ENCODE data around the gene NAV2.
A peak's percentile ranks its signal among the peaks of the same experiment; 100 is the strongest.

The NAV2 gene

GRCh38 chr11:19747634-19748033, 35.0 kb downstream of the NAV2 start:
- no peak for DNase-seq

GRCh38 chr11:19751055-19751454, 38.4 kb downstream of the NAV2 start:
- DNase-seq = no peak

DNA sequence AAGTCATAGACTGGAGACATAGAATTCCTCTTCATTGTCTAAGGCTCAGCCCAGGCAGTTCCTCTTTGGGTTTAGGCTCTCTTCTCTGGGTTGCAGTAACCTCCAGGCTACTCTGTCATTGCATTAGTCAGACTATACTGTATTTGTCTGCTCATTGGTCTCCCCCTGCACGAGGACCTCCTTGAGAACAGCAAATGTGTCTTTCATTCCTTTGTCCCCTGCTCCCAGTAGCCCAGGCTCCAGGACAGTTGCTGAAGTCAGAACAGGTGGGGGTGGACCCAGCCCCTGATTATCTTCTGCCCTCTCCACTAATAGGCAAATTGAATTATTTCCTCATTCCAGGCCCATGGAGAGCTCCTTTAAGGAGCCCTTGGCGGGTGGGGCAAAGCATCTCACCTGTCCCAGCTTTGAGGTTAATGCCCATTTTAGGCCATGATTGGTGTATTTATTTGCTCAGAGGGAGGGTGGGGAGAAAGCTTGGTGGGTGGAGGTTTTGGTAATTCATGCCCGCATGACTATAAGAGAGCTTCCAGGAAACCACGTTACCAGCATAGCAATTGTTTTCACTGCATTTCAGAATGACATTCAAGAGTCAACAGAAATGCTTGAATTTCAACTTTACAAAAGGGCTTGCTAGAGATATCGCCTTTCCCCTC, 40.9 kb downstream of the NAV2 start:
- DNase-seq = no peak

DNA sequence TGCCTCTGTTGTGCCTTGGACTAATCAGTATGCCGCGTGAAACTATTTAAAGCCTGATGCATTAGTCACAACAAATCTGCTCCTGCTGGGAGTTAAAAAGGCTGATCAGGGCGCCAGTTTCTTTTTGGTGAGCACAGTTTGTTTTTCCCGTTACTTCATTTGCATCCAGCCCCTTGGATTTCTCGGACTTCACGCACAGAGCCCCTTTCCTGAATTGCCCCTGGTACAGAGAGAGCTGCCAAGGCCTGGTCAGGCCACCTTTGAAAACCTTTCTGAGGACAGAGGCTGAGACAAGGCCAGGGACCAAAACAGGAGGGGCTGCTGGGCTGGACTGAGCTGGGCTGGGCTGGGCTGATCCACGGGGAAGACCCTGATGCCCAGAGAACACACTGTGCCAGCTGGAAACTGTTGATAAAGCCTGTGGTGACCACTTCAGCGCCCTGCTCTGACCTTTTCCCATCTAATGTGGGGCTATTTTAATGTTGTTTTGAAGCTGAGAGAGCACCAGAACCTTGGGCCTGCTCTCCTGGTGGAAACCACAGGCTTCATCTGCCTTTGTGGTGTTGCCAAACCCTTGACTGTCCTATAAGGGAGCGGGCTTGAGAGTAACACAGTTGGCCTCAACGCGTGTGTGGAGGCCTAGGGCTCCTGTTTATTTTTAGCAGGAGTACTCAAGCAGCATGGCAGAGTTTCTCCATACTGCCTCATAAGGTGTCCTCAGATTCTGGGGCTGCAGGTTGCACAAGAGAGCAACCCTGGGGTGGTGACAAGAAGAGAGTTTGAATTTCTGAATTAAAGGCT, 44.2 kb downstream of the NAV2 start:
- no peak for DNase-seq

GRCh38 chr11:19759389-19759788, 46.8 kb downstream of the NAV2 start:
- DNase-seq = no peak

DNA sequence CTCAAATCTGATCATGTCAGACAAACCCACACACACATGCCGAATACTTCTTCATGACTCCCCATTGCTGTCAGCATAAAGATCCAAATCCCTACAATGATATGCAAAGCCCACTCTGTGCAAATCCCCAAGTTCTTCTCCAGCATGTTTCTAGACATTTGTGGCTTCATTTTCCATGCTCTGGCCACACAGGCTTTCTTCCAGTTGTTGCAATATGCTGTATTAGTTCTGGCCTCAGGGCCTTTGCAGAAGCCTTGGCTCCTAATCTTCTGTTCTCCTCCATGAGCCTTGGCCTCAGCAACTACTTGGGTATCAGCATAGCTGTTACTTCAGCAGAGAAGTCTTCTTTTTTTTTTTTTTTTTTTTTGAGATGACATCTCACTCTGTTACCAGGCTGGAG, 49.6 kb downstream of the NAV2 start:
- DNase-seq = no peak

- DNase-seq = no peak
Measured at GRCh38 chr11:19763330-19763729, 50.7 kb downstream of the NAV2 start.

DNA sequence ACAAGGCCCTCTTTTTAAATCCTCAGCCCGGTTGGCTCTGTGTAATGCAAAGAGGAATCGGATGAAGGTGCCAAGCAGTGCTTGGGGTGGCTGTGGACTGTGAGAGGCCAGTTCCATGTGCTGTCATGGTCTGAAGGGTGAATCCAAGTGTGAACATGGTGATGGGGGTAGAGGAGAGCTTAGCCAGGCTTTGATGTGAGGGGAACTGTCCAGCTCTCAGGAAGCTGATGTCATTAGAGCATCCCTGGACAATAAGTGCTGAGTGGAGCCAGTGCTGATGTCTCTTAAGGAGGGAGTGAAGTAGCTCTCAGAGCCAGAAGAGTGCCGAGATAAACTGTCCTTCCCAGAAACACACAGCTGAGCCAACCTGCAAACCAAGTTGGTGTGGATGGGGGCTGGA, 53.6 kb downstream of the NAV2 start:
- no peak for DNase-seq

DNA sequence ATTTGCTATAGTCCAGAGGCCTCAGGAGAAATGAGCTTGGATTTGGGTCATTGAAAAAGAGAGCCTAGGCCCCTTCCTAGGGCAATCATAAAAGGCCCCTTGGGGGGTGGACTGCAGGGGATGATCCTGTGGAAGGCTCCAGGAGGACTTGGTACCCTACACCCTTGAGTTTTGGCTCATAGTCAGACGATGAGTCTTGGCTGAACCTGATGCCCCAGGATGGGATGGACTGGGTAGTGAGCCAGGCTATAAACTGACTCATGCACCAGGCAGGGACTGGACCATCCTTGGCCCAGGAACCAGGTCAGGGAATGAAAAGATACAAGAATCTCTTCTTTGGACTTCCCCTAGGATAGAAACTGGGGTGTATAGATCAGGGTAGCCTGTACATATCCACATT, 54.2 kb downstream of the NAV2 start:
- no peak for DNase-seq

DNA sequence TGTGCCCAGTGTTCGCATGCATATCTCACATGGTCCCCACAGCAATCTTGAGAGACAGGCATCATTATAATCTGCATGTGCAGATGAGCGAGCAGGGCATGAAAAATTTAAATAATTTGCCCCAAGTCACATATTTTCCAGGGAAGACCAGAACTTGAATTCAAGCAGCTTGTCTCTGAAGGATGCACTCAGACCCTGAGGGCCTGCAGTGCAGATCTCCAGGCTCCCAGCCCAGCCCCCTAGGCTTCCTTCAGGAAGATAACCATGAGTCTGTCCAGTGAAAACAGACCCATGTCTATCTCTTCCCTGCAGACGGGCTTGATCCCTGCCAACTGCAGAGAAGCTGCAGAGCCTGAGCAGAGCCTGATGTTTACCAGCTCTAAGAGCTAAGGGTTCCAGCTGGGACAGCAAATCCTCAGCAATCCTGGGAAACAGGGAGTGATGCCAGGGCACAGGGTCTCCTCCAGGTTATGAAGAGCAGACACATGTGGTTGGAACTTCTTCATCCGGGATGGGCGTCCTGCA, 55.1 kb downstream of the NAV2 start:
- no peak for DNase-seq

DNA sequence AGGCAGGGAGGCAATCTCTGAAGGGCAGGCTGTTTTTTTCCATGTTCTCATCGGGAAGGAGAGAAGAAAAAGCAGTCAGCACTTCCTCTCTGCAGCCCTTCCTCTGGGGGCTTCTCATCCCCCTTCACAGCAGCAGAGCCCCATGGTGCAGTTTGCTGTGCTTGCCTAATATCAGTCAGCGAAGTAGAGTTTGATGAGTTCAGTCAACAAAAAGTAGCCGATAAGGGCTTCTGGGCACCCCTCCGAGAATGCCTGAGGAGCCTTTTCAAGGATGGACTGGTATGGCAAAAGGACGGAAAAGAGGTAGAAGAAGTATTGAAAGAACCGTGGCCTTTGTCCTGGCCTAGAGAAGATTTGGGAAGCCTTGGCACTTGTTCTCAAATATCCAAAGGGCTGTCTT, 55.6 kb downstream of the NAV2 start:
- DNase-seq = no peak

- DNase-seq = no peak
Measured at GRCh38 chr11:19768815-19769214, 56.2 kb downstream of the NAV2 start.

DNA sequence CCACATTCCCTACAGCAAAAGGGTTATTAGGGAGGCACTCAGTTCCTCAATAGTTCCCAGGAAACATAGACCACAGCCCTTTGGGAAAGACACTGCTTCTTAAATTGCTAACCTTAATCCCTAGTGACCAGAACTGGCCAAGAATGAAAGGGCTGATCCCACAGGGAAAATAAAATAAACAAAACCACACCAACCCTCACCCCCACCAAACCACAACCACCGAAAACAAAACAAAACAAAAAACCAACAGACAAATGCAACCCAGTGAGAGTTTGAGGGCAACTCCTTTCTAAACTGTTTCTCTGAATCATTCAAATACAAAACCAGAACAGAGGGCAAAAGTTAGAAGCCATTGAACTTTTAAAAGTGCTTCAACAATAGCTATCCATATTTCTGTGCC, 57.2 kb downstream of the NAV2 start:
- no peak for DNase-seq

DNA sequence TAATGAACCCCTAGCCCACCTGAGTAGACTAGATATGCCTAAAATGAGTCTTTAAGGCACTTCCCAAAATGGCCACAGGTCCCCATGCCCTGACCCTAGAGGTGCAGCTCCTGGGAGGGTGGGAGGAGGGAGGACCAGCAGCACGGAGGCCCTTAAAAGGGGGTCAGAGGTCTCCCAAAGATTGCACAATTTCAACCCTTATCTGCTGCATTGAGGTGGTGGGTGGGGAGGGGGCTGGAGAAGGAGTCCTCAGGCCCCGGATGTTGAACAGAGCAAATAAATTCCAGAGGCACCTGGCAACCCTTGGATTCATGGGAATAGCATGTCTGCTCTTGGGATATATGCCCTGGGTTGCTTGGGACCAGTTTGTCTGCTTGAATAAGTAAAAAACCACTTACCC, 57.6 kb downstream of the NAV2 start:
- DNase-seq = no peak

GRCh38 chr11:19771463-19771862, 58.8 kb downstream of the NAV2 start:
- no peak for DNase-seq

- no peak for DNase-seq
Measured at GRCh38 chr11:19772480-19772879, 59.8 kb downstream of the NAV2 start.

DNA sequence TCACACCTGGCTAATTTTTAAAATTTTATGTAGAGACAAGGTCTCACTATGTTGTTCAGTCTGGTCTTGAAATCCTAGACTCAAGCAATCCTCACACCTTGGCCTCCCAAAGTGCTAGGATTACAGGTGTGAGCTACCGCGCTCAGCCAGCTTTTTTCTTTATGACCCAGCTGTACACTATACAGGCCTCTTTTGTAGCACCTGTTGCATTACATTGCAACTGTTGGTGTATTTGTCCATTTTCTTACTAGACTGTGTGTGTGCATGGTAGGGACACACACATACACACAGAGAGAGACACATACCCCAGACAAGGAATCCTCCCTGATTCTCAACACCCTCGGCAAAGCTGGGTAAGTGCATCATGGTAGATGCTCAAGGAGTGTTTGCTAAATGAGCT, 61.7 kb downstream of the NAV2 start:
- DNase-seq = no peak

DNA sequence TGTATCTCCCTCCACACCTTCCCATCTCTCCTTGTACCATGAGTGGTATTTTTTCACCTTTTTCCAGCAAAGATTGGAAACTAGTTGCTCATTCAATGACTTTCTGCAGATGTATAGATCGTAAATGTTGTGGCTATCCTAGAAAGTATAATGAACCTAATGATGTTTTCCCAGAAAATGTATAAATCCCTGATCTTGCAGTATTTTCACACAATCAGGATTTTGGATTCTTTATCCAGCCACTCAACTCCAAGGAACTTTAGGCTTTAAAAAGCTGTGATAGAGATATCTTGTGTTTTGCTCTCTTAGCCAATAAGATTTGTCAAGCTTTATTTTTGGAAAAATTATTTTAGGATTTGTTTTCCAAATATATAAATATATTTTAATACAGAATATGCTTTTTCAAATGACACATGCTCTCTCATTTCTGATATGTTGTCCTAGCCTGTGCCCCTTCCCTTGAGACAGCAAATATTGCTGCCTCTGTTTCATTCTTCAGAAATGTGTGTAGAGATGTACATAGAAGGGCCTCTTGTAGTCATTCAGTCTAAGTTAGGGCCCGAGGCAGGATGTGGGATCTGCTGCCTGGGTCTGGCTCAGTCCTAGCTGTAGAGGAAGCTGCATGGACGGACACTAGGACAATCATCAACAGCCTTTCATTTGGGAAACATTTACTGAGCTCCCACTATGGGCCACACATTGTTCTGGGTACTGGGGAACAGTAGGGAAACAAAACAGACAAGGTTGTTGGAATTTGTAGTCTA, 62.4 kb downstream of the NAV2 start:
- no peak for DNase-seq

DNA sequence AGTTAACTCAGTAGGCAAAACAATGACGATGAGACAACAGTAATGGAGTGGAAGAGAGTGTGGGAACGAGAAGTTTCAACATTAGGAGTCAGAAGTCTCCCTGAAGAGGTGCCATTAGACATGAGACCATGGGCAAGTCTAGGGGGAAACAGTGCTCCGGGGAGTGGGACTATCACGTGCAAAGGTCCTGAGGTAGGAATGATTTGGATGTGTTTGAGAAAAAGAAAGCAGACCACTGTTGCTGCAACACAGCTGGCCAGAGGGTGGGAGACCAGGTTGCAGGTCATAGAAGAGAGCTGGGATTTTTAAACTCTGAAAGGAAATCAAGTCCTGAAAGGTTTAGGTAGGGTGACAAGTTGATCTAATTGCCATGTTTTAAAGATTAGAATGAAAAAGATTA, 63.0 kb downstream of the NAV2 start:
- no peak for DNase-seq

DNA sequence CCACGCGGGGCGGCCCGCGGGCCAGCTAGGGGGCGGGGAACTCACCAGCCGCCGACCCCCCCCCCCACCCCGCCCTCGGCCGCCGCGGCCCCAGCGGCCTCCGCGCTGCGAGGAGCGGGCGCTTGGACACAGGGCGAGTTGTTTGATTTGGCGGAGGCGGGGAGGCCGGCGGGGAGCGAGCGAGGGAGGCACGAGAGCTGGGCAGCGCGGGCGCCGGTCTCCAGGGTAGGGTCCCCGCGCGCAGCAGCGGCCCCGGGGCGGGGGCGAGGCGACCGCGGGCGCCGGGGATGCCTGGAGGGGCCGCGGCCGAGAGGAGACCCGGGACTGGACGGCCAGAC, 64.4 kb downstream of the NAV2 start:
- DNase-seq = no peak

DNA sequence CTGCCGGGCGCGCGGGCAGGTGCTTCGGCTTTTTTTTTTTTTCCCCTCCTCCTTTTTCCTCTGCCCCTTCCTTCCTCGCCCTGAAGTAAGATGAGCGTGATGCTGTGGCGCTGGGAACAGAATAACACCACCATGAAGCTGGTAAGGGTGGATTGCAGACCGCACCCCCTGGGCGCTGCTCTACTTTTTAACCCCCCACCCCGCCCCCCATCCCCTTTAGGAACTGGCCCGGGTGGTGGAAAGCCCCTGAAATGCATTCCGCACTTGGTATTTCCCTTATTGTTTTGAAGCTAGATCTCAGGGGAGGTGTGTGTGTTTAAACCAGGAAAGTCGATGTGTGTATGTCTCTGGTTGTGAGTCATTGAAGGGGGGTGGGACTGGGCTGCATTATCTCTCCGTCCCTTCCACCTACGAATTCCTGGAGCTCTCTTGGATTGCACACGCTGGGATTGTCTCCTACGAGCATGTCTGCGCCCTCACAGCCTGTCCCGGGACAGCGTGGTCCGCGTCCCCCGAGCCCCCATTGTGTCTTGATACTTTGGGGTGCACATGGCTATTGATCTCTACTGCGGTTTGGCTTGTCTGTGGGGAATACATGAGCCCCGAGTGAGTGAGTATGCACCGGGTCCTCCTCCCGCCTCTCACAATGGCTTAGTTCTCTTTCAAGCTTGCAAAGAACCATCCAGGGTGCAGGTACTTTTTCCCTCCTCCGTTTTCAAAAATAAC, 64.9 kb downstream of the NAV2 start:
- DNase-seq = peak in 1 of 2 donors; percentile 14

DNA sequence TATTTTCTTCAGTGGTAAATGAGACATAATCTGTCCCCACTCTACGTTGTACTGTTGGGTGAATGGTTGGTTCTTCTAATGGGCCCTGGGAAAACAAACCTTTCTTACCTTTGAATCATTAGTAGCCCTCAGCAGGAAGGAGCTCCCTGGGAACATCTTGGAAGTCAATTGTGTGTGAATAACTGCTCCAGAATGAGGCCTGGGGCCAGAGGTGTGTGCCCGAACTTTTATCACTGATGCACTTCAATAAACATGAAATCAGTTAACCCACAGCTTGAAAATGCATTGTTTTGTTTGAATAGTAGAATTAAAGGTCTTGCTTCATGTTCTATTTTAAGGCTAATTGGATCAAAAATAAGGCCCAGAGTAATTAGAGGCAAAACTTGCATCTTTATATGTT, 67.1 kb downstream of the NAV2 start:
- DNase-seq = no peak

DNA sequence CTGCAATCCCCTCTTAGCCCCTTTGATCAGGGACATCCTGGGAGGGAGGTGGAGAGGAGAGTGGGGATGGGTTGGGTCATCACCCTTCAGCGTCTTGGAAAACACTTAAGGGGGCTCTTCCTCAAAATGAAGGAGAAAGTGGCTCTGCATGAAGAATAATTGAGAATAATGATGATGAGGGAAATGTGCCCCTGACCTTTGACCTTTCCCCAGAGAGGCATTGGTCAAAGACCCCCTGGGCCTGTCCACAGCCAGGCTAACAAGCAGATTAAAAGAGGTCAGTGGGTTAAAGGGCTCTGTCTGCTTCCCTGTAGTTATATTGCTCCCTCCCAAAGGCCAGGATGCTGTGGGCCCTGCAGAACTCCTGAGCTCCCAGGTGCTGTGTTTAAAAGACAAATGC, 68.7 kb downstream of the NAV2 start:
- DNase-seq = no peak

All from CD4-positive, alpha-beta T cell treated with Interleukin-4 for 1 hour (primary cell).